Activated naive CD4-positive, alpha-beta T cell treated with anti-CD3 and anti-CD28 coated beads, Interleukin-2, amount 50 U/mL, for 24 hours (primary cell): Measurements from ENCODE around the gene SDK1.

Experiments
- H3K27ac Mint-ChIP-seq: one replicate; pipeline ENCODE4 v1.8.0; 2021; ENCODE audit warnings: mild to moderate bottlenecking, mixed read lengths
- H3K27me3 Mint-ChIP-seq: one replicate; pipeline ENCODE4 v1.8.0; 2021; ENCODE audit warnings: mixed read lengths
- H3K36me3 Mint-ChIP-seq: one replicate; pipeline ENCODE4 v1.8.0; 2021; ENCODE audit warnings: mixed read lengths
- H3K4me1 Mint-ChIP-seq: one replicate; pipeline ENCODE4 v1.8.0; 2021; ENCODE audit warnings: mixed read lengths
- H3K4me3 Mint-ChIP-seq: one replicate; pipeline ENCODE4 v1.8.0; 2021; ENCODE audit warnings: mild to moderate bottlenecking, mixed read lengths
- H3K9me3 Mint-ChIP-seq: one replicate; pipeline ENCODE4 v1.8.0; 2021; ENCODE audit warnings: mixed read lengths

SDK1 gene

DNA sequence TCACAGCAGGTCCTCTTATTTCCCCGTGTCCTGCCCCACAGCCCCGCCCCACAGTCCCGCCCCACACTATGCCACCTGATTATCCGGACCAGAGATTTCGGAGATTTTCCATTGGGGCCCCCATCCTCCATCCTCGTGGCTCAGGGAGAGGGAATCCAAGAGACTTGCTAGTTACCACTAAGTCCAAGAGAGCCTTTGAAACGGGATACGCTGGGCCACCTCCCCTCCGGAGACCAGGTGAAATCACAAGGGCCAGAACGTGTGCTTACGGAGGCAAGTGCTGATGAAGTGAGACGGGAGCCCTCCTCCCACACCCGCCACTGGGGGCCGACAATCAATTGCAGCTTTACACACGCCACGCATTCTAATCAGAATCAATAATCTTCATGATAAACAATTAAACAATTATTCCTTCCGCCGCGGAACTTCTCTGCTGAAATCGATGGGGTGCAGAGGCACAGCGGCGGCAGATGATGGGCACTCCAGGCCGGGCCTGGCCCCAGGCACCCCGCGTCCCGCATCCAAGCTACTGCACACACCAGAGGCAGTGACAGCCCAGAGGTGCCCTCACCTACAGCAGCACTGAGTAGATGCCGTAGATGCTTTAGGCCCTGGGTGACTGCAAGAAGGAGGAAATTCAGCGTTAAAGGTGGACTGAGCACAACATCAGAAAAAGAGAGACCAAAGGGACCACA lies 847.0 kb downstream of the SDK1 start:
- Mint-ChIP-seq H3K9me3 (no peaks in the 10 kb centered on the region), H3K27me3 (peaks cover 5% of the 10 kb centered on the region), H3K27ac (no peak overlapping the region), H3K36me3 (no peaks in the 10 kb centered on the region), H3K4me1 (peaks cover 7% of the 10 kb centered on the region), H3K4me3 (no peak overlapping the region)

DNA sequence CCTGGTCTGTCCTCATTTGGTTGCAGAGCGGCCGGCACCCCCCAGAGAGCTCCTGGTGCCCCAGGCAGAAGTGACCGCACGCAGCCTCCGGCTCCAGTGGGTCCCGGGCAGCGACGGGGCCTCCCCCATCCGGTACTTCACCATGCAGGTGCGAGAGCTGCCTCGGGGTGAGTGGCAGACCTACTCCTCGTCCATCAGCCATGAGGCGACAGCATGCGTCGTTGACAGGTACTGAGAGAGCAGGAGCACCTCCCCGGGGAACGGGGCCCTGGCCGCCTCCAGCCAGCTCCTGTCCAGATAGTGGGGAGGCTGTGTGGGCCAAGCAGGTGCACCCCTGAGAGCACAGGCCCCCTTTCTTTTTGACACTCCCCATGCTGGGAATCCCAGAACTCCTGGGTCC lies 848.2 kb downstream of the SDK1 start:
- Mint-ChIP-seq H3K4me3 (no peak overlapping the region), H3K4me1 (peaks cover 7% of the 10 kb centered on the region), H3K27ac (no peak overlapping the region), H3K36me3 (no peaks in the 10 kb centered on the region), H3K27me3 (peaks cover 2% of the 10 kb centered on the region), H3K9me3 (no peaks in the 10 kb centered on the region)

DNA sequence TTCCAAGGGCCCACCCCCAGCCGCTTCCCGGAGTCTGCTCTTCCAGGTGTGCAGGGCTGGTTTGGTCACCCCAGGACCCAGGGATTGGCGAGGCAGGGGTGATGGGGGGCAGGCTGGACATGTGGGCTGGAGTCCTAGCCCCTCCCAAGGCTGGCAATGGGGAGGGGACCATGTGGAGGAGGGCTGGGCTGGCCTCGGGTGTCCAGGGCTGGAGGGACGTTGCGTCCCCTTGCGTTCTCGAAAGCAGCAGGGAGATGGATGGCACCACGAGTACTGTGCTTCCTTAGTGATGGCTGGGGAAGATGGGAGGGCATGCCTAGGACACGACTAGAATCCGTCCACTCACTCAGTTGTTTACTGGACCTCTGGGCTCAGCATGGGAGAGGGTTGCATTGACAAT lies 848.6 kb downstream of the SDK1 start:
- Mint-ChIP-seq H3K27me3 (no peaks in the 10 kb centered on the region), H3K9me3 (no peaks in the 10 kb centered on the region), H3K27ac (no peak overlapping the region), H3K4me3 (no peak overlapping the region), H3K36me3 (no peaks in the 10 kb centered on the region), H3K4me1 (peaks cover 2% of the 10 kb centered on the region)

DNA sequence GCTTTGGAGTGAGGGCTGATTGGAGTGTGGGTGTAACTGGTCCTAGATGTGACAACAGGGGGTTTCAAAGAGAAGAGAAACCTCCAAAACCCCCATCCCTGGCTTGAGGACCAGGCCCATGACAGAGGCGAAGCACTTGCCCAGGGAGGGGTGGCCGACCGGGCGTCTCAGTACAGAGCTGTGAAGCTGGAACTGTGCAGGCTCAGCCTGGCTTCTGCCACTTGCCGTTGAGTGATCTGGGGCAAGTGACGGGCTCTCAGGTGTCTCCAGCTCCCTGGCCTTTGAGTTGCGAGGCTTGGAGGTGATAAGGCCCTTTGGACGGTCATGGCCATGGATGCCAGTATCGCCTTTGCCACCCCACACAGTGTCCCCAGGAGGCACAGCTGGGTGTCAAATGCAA lies 849.7 kb downstream of the SDK1 start:
- no peak overlapping the region for H3K4me3 Mint-ChIP-seq
- no peaks in the 10 kb centered on the region for H3K36me3 Mint-ChIP-seq
- no peaks in the 10 kb centered on the region for H3K27me3 Mint-ChIP-seq
- H3K9me3 Mint-ChIP-seq: no peaks in the 10 kb centered on the region
- no peaks in the 10 kb centered on the region for H3K4me1 Mint-ChIP-seq
- no peak overlapping the region for H3K27ac Mint-ChIP-seq

DNA sequence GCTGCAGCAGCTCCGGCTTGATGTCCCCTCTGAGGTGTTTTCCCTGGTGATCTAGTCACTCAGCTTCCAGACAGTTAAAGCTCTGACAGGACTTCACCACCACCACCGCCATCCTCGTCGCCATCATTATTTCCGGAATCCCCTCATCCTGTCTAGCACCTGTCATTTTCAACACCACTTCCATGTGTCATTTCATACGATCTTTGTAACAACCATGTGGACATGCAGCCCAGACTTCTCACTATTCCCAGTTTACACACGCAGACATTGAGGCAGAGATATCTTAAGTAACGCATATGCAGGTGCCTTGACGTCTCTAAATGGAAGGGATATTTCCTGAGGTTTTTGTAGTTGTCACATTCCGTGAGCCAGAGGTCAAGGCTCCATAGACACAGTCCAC lies 850.5 kb downstream of the SDK1 start:
- H3K27ac Mint-ChIP-seq: no peak overlapping the region
- no peaks in the 10 kb centered on the region for H3K36me3 Mint-ChIP-seq
- no peaks in the 10 kb centered on the region for H3K4me1 Mint-ChIP-seq
- H3K4me3 Mint-ChIP-seq: no peak overlapping the region
- no peaks in the 10 kb centered on the region for H3K27me3 Mint-ChIP-seq
- no peaks in the 10 kb centered on the region for H3K9me3 Mint-ChIP-seq

DNA sequence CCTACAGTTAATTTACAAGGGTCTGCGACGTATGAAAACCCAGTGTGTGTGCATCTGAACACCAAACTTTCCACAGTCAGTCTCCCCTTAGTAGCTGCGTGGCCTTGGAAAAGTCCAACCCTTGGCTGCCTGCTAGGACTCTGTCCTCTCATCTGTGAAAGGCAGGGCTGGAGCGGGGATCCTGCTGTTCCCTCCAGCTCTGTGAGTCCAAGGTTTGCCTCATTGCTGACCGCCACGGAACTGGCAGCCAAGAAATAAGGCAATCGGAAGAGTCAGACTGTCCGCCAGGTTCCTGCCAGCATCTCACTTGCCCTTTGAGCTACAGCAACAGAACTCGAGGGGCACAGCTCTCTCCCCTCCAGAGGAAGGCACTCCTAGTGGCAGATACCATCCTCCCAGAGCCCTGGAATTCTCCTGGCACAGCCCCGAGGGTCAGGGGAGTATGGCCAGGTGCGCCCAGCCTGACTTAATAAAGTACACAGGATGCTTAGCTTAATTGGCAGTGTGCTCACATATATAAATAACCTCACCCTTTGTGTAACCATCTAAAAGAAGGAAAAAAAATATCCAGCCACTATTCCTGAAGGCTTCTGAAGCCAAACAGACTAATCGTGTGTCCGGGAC lies 851.0 kb downstream of the SDK1 start:
- Mint-ChIP-seq H3K27ac (no peak overlapping the region), H3K9me3 (no peaks in the 10 kb centered on the region), H3K4me3 (no peak overlapping the region), H3K36me3 (no peaks in the 10 kb centered on the region), H3K4me1 (no peaks in the 10 kb centered on the region), H3K27me3 (no peaks in the 10 kb centered on the region)

DNA sequence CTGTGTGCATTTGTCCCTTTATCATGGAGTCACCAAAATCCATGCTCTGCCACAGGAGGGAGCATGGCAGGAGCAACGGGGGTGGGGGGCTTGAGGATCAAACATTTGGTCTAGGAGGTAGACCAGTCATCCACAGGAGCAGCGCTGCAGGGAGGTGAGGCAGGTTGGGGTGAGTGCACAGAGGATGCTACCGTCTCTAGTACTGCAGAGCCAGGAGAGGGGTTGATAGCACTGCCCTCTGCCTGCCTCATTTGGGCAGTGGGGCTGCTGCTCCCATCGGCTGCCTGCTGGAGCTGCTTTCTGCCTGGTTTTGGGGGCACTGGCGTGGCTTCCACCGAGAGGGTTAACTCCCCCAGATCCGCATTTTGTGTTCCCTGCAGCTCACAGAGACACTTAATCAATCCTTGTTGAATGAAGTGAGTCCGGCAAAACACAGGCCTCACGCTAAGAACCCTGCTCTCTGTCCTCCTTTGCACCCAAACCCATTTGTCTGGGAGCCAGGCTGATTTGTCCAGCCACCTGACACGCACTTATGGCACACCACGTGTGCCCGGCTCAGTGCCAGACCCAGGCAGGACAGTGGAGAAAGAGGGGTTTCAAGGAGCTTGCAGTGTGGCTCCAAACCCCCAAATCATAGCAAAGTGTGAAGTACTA lies 854.0 kb downstream of the SDK1 start:
- Mint-ChIP-seq H3K9me3 (no peaks in the 10 kb centered on the region), H3K4me3 (no peak overlapping the region), H3K4me1 (no peaks in the 10 kb centered on the region), H3K36me3 (no peaks in the 10 kb centered on the region), H3K27me3 (no peaks in the 10 kb centered on the region), H3K27ac (no peak overlapping the region)

DNA sequence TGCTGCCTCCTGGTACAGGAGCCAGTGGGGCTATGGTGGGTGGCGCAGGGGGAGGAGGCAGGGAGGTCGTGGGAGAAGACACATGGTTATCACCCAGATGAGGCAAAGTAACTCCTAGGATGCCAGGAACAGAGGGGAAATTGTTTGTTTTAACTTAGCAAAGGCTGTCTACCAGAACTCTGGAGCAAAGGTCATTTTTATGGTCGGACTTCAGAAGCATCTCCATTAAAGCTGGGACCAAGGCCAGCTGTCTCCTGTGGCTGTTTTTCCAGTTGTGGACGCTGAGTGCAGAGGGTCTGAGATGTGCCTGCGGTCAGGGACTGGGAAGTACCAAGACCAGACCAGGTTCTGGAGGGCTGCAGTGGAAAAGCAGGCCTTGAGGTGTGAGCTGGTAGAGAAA lies 855.1 kb downstream of the SDK1 start:
- no peak overlapping the region for H3K27ac Mint-ChIP-seq
- no peaks in the 10 kb centered on the region for H3K27me3 Mint-ChIP-seq
- H3K9me3 Mint-ChIP-seq: no peaks in the 10 kb centered on the region
- H3K36me3 Mint-ChIP-seq: no peaks in the 10 kb centered on the region
- H3K4me3 Mint-ChIP-seq: no peak overlapping the region
- no peaks in the 10 kb centered on the region for H3K4me1 Mint-ChIP-seq

DNA sequence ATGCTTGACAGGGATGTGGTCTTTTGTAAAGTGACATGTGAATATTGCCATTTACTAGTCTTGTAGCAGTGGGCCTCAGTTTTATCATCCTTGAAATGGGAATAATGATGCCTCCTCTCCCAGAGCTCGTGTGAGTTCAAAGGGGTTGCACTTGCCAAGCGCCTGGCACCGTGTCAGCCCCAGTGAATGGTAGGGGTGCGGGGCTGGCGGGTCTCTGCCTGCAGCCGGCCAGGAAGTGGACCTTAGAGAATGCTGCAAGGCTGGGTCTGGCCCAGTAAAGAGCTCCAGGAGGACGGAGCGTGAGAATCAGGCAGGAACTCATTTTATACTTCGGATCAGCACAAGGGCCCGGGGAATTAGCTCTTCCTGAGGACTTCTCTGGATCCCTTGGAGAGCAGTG lies 856.6 kb downstream of the SDK1 start:
- H3K4me1 Mint-ChIP-seq: no peaks in the 10 kb centered on the region
- no peaks in the 10 kb centered on the region for H3K36me3 Mint-ChIP-seq
- no peak overlapping the region for H3K27ac Mint-ChIP-seq
- no peak overlapping the region for H3K4me3 Mint-ChIP-seq
- H3K27me3 Mint-ChIP-seq: no peaks in the 10 kb centered on the region
- no peaks in the 10 kb centered on the region for H3K9me3 Mint-ChIP-seq

DNA sequence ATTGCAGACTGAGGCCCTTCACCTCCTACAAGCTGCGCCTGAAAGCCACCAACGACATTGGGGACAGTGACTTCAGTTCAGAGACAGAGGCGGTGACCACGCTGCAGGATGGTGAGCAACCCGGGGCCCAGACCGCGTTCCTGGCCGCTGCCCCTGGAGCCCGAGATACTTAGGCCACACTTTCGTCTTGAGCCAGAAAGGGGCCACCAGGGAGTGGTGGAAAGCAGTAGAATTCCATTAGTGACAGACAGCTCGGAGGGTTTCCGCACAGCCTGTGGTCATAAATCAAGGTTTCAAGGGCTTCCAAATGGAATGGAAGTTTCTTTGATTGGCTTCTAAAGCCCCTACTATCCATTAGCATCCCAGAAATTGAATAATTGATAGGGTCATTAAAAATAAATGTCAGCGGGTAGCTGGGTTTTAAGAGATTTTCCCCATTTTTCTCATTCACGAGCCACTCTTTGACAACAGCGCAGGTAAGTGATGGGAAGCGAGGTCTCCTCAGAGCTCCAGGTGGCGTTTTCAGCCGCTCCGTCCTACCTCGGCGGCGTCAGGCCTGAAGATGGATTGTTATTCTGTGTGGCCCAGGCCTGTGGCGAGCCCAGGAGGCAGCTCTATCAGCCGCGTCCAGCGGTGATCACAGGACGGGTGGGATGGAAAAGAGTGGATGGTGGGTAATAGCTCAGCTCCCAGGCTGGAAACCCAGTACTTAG lies 857.5 kb downstream of the SDK1 start:
- no peaks in the 10 kb centered on the region for H3K4me1 Mint-ChIP-seq
- no peaks in the 10 kb centered on the region for H3K36me3 Mint-ChIP-seq
- no peak overlapping the region for H3K4me3 Mint-ChIP-seq
- no peak overlapping the region for H3K27ac Mint-ChIP-seq
- no peaks in the 10 kb centered on the region for H3K27me3 Mint-ChIP-seq
- no peaks in the 10 kb centered on the region for H3K9me3 Mint-ChIP-seq

DNA sequence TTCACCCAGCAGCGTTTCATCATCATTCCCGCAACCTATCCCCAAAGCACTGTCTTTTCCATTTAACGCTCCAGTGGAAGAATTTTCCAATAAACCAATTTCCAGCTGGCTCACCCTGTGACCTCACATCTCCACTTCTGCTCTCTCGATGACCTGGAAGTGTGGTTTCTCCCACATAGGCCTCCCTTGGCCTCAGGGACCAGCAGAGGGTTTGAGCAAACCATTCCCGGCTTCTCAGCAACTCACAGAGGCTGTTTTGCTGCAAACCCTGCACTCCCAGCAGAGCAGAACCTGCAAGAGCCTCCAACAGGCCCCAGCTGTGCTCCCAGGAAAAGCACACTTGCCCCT lies 858.1 kb downstream of the SDK1 start:
- Mint-ChIP-seq H3K9me3 (no peaks in the 10 kb centered on the region), H3K27me3 (no peaks in the 10 kb centered on the region), H3K27ac (no peak overlapping the region), H3K4me3 (no peak overlapping the region), H3K36me3 (no peaks in the 10 kb centered on the region), H3K4me1 (no peaks in the 10 kb centered on the region)

DNA sequence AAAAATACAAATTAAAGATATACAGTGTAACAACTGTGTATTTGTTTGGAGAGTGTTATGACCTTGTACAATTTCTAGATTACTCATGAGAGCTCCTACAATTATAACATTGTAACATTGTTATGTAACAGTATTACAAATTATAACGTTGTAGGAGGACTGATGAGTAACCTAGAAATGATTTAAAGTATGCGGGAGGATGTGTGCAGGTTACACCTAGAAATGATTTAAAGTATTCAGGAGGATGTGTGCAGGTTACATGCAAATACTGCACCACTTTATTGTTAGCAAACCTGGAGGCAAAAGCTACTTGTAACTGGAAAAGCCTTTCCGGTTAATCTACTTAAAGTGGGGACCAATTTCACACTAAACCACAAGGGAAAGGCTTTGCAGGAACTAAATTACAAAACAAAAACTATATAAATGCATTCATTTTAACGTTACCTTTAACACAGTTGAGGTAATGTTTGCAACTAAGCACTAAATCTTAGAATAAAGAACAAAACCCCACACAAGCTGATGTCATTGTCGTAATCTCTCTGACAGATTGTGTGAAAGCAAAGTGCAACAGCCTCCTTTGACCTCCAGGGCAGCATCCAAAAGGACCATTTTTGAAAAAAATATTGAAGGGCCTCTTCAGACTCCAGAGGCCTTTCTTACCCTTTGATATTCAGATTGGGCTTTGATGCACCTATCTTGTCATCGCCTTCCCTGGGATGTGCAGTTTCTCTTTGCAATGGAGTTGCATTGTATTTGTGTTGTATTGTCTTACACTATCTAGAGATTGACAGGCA lies 858.9 kb downstream of the SDK1 start:
- no peak overlapping the region for H3K4me3 Mint-ChIP-seq
- no peaks in the 10 kb centered on the region for H3K27me3 Mint-ChIP-seq
- H3K36me3 Mint-ChIP-seq: no peaks in the 10 kb centered on the region
- H3K9me3 Mint-ChIP-seq: no peaks in the 10 kb centered on the region
- H3K4me1 Mint-ChIP-seq: no peaks in the 10 kb centered on the region
- H3K27ac Mint-ChIP-seq: no peak overlapping the region

DNA sequence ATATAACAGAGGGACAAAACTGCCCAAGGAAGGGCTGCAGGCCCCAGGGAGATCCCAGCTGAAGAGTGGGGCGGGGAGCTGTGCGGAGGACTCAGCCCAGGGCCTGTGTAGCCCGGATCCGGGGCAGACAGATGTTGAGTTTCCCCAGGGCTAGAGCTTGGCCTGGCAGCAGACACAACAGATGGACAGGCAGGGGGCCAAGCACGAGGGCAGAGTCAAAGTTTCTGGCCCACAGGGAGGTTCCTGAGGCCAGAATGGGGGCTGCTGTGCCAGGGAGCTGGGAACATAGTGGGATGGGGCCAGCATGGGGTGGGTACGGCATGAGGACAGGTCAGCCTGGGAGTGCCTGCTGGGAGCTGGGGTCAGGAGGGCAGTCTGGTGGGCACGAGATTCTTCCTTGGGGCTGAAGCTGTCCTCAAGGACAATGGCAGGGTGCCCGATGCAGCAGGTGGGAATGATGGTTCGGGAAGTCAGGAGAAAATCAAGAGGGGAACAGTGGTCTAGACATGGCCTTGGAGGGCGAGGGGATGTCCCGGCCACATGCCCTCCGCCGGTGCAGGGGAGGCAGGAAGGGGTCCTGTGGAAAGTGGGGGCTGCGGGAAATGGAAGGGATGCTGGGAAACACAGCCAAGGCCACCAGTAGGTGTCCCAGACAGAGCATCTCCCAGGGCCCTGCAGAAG lies 862.0 kb downstream of the SDK1 start:
- Mint-ChIP-seq H3K4me3 (no peak overlapping the region), H3K36me3 (no peaks in the 10 kb centered on the region), H3K9me3 (no peaks in the 10 kb centered on the region), H3K27ac (no peak overlapping the region), H3K4me1 (no peaks in the 10 kb centered on the region), H3K27me3 (no peaks in the 10 kb centered on the region)

DNA sequence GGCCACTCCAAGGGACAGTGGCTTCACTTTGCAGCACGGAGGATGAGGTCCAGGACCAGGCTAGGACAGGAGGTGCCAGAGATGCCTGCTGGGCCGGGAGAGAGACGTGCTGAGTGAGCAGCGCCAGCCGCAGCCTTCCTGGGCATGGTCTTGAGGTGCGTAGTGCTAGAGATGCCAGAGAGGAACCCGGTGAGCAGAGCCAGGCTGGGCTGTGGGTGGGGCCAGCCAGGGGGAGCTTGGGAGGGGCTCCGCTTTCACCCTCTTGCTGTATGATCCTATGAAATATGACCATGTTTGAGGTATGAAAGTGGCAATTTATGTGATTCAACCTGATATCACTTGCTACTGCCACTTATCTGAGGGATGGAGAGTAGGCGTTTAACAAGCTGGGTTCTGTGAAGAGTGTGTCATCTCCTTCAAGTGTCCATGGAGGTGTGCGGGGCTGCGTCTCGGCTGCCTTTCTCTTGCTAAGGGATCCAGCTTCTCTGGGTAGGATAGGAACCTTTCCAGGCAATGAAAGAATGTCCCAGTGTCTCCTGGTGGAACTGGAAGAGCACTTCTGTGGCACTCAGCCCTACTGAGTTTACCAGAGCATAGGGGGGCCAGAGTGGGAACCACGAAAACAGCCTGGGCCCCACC lies 862.6 kb downstream of the SDK1 start:
- H3K4me1 Mint-ChIP-seq: no peaks in the 10 kb centered on the region
- no peak overlapping the region for H3K27ac Mint-ChIP-seq
- H3K4me3 Mint-ChIP-seq: no peak overlapping the region
- no peaks in the 10 kb centered on the region for H3K36me3 Mint-ChIP-seq
- H3K27me3 Mint-ChIP-seq: no peaks in the 10 kb centered on the region
- H3K9me3 Mint-ChIP-seq: no peaks in the 10 kb centered on the region

DNA sequence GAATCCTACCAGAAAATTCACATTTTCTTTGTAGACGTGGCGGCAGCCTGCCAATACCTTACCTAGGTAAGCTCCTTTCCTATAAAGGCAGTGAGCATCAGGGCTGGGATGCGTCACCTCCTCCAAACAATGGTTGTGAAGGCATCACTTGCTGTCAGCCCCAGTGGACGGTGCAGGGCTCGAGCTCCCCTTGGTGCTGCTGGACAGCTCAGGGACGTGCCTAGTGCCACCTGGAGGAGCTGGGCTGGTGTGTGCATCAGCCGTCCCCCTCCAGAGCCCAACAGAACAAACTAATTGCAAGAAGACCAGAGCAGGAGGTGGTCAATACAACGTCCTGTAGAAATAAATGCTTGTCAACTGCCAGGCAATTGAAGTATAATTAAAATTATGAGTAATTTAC lies 863.5 kb downstream of the SDK1 start:
- Mint-ChIP-seq H3K27ac (no peak overlapping the region), H3K36me3 (no peaks in the 10 kb centered on the region), H3K27me3 (no peaks in the 10 kb centered on the region), H3K4me3 (no peak overlapping the region), H3K4me1 (no peaks in the 10 kb centered on the region), H3K9me3 (no peaks in the 10 kb centered on the region)
